ENCODE data around the gene NLRX1.

The NLRX1 gene

GRCh38 chr11:119158467-119158866, 10.1 kb upstream of the NLRX1 start:
- Histone ChIP-seq H3K4me3 (ENCODE audit: low read length) (no peak overlapping the region), H4K20me1 (ENCODE audit: control insufficient read depth, insufficient read depth, low read depth, low read length) (no peaks in the 10 kb centered on the region), H3K9me2 (replicated peaks; ENCODE audit: control insufficient read depth, low read length) (no peaks in the 10 kb centered on the region), H3K9me3 (ENCODE audit: control insufficient read depth, insufficient read depth, low read length) (no peaks in the 10 kb centered on the region), H3K27me3 (ENCODE audit: control insufficient read depth, low read length) (peaks cover 34% of the 10 kb centered on the region), H3K27ac (ENCODE audit: low read depth, low read length) (no peak overlapping the region), H3K4me1 (ENCODE audit: control insufficient read depth, low read length) (no peaks in the 10 kb centered on the region), H3K79me2 (ENCODE audit: control insufficient read depth, low read length) (no peaks in the 10 kb centered on the region), H3K36me3 (ENCODE audit: control insufficient read depth, low read length) (no peaks in the 10 kb centered on the region), H3F3A (ENCODE audit: control insufficient read depth, insufficient read depth) (no peaks in the 10 kb centered on the region), H3K4me2 (ENCODE audit: low read length) (no peak overlapping the region)
- TF ChIP-seq EZH2phosphoT487 (IDR thresholded peaks at IDR 0.05; ENCODE audit: borderline replicate concordance, low read length) (no peak), CTCF (IDR thresholded peaks at IDR 0.05; ENCODE audit: low read depth, low read length, poor library complexity, severe bottlenecking) (no peak)

DNA sequence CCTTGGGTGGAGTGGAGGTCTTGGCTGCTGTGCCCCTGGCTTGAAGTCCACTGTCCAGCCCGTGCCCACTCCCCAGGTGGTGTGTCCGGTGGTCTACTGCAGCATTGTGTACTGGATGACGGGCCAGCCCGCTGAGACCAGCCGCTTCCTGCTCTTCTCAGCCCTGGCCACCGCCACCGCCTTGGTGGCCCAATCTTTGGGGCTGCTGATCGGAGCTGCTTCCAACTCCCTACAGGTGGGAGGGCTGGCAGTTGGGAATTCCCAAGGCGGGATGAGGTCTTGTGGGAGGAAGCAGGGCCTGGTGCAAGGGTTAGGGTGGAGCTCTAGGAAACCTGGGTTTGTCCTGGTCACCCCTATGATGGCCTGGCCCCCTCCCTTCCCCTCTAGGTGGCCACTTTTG, 8.4 kb upstream of the NLRX1 start:
- H3K9me3 ChIP-seq (ENCODE audit: control insufficient read depth, insufficient read depth, low read length) = no peaks in the 10 kb centered on the region
- no peaks in the 10 kb centered on the region for H3K9me2 ChIP-seq (replicated peaks; ENCODE audit: control insufficient read depth, low read length)
- no peak for TF ChIP-seq CTCF (IDR thresholded peaks at IDR 0.05; ENCODE audit: low read depth, low read length, poor library complexity, severe bottlenecking)
- no peak for TF ChIP-seq EZH2phosphoT487 (IDR thresholded peaks at IDR 0.05; ENCODE audit: borderline replicate concordance, low read length)
- H3K36me3 ChIP-seq (ENCODE audit: control insufficient read depth, low read length) = no peaks in the 10 kb centered on the region
- H4K20me1 ChIP-seq (ENCODE audit: control insufficient read depth, insufficient read depth, low read depth, low read length) = no peaks in the 10 kb centered on the region
- no peak overlapping the region for H3K4me3 ChIP-seq (ENCODE audit: low read length)
- H3F3A ChIP-seq (ENCODE audit: control insufficient read depth, insufficient read depth) = no peaks in the 10 kb centered on the region
- H3K79me2 ChIP-seq (ENCODE audit: control insufficient read depth, low read length) = no peaks in the 10 kb centered on the region
- H3K27ac ChIP-seq (ENCODE audit: low read depth, low read length) = no peak overlapping the region
- no peaks in the 10 kb centered on the region for H3K4me1 ChIP-seq (ENCODE audit: control insufficient read depth, low read length)
- no peak overlapping the region for H3K4me2 ChIP-seq (ENCODE audit: low read length)
- H3K27me3 ChIP-seq (ENCODE audit: control insufficient read depth, low read length) = peaks cover 17% of the 10 kb centered on the region

- H3F3A ChIP-seq (ENCODE audit: control insufficient read depth, insufficient read depth) = no peaks in the 10 kb centered on the region
- TF ChIP-seq EZH2phosphoT487 (IDR thresholded peaks at IDR 0.05; ENCODE audit: borderline replicate concordance, low read length) (no peak), CTCF (IDR thresholded peaks at IDR 0.05; ENCODE audit: low read depth, low read length, poor library complexity, severe bottlenecking) (no peak)
These were observed 6.7 kb upstream of the NLRX1 start for GRCh38 chr11:119161871-119162270.

More at GRCh38 chr11:119161871-119162270, 6.7 kb upstream of the NLRX1 start:
- no peaks in the 10 kb centered on the region for H3K9me3 ChIP-seq (ENCODE audit: control insufficient read depth, insufficient read depth, low read length)
- no peak overlapping the region for H3K4me3 ChIP-seq (ENCODE audit: low read length)
- no peak overlapping the region for H3K4me2 ChIP-seq (ENCODE audit: low read length)
- no peaks in the 10 kb centered on the region for H4K20me1 ChIP-seq (ENCODE audit: control insufficient read depth, insufficient read depth, low read depth, low read length)
- no peaks in the 10 kb centered on the region for H3K79me2 ChIP-seq (ENCODE audit: control insufficient read depth, low read length)
- peaks cover 5% of the 10 kb centered on the region for H3K4me1 ChIP-seq (ENCODE audit: control insufficient read depth, low read length)
- no peaks in the 10 kb centered on the region for H3K9me2 ChIP-seq (replicated peaks; ENCODE audit: control insufficient read depth, low read length)
- H3K36me3 ChIP-seq (ENCODE audit: control insufficient read depth, low read length) = no peaks in the 10 kb centered on the region
- H3K27me3 ChIP-seq (ENCODE audit: control insufficient read depth, low read length) = peaks cover 4% of the 10 kb centered on the region
- no peak overlapping the region for H3K27ac ChIP-seq (ENCODE audit: low read depth, low read length)

Data from DOHH2 (cell line).